WI38 (cell line): Measurements from ENCODE around the gene MAJIN.

ENCODE experiments used
- H3K4me3 ChIP-seq: 2 replicates; pipeline ENCODE4 v1.5.1; 2011; ENCODE audit warnings: low read depth, mild to moderate bottlenecking, control low read depth, low read length
- CTCF ChIP-seq: IDR thresholded peaks from 2 replicates; pipeline ENCODE4 v1.5.1; 2012; ENCODE audit warnings: low read depth, mild to moderate bottlenecking, control low read depth, low read length

MAJIN gene, protein sequence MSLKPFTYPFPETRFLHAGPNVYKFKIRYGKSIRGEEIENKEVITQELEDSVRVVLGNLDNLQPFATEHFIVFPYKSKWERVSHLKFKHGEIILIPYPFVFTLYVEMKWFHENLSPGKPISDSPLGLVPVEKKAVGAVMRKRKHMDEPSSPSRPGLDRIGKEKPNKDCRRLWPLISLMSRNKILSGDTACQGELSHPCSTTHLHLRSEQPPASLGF

GRCh38 chr11:64971421-64972233, at the start of gene MAJIN:
TSS of gene MAJIN (minus strand) at chr11:64972108. CDS start at chr11:64959405, 12,703 bp downstream.
- peak within 1 kb of the TSS; percentile 35 for H3K4me3 ChIP-seq
- TF ChIP-seq CTCF, result no peak

DNA sequence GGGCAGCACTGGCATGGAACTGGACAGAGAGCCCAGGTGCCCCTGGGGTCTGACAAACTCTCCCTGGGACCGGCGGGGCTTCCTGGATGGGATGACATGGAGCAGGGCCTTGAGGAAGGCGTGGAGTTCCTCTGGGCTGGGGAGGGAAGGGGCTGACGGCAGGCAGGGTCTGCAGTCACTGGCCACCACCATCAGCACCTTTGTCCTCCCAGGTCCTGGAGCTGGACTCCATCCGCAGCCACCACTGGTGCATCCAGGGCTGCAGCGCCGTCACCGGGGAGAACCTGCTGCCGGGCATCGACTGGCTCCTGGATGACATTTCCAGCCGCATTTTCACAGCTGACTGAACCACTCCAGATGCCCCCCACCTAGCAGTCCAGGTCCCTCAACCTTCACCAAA, 49.6 kb upstream of the MAJIN start:
- no peak for TF ChIP-seq CTCF
- no peak overlapping the region for H3K4me3 ChIP-seq

DNA sequence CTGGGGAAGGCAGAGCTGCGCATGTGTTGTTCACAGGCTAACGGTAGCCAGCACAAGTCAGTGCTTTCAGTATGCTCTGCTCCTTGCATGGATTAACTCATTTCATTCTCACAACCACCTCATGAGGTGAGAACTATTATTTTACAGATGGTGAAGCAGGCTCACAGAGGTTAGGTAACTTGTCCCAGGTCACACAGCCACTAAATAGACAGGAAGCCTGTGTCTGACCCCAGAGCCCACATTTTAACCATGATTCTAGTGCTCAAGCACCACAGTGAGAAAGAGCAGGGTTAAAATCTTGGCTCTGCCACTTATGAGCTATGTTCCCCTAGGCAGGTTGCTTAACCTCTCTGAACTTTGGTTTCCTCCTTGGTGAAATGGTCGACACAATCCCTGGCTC, 49.1 kb upstream of the MAJIN start:
- H3K4me3 ChIP-seq, result no peak overlapping the region

GRCh38 chr11:65019824-65020223, 47.9 kb upstream of the MAJIN start:
- TF ChIP-seq CTCF, result no peak

More for the DNA sequence above, 49.1 kb upstream of the MAJIN start:
- TF ChIP-seq CTCF, result no peak

DNA sequence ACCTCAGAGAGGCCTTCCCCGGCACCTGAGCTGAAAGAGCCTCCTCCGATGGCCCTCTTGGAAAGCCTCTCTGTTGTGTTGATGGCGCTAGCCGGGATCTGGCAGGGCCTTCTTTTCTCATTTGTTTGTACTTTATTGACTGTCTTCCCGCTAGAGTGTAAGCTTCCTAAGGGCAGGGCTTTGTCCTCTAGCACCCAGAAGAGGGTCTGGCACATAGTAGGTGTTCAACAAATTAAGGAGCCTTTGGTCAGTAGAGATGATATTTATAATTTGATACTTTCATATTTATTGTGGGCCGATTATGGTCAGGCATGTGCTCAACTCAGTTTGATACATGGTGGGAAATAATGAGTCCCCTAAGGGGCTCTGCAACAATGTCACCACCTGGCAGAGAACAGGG, 46.0 kb upstream of the MAJIN start:
- TF ChIP-seq CTCF, result no peak
- no peak overlapping the region for H3K4me3 ChIP-seq

More at GRCh38 chr11:65019824-65020223, 47.9 kb upstream of the MAJIN start:
- no peak overlapping the region for H3K4me3 ChIP-seq

DNA sequence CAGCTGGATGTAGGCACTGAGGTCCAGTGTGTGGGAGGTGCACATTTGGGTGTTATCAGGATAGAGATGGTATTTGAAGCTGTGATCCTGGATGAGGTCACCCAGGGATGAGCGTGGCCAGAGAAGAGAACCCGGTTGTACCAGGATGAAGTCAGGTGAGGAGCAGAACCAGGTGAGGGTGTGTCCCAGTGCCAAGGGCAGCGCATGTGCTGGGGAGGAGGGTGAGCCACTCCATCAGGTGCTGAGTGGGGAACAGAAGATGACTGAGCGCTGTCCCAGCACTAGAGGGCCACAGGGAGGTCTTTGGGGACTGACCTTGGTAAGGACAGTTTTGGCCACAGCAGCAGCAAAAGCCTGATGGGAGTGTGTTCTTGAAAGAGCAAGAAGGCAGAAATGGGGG, 44.8 kb upstream of the MAJIN start:
- no peak for TF ChIP-seq CTCF
- no peak overlapping the region for H3K4me3 ChIP-seq

DNA sequence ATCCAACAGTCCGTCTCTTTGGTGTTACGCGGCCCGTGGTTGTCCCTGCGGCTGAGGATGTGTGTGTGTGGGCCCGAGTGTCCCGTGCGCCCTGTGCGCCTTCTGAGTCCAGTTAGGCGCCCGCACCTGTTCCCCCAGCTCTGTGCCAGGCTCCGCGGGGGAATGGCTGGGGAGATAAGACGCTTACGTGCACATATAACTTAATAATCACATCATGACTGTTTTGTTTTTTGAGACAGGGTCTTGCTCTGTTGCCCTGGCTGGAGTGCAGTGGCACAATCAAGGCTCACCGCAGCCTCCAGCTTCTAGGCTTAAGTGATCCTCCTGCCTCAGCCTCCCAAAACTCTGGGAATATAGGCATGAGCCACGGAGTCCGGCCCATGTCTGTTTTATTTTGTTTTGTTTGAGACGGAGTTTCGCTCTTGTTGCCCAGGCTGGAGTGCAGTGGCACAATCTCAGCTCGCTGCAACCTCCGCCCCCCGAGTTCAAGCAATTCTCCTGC, 42.9 kb upstream of the MAJIN start:
- no peak for TF ChIP-seq CTCF
- peak overlapping the region; percentile 78 for H3K4me3 ChIP-seq
